Hematopoietic multipotent progenitor cell treated with erythropoietin and hydrocortisone succinate and interleukin-3 and kit ligand, for 8 days (in vitro differentiated cells): ENCODE results near the gene IRX6.

Experiments
- DNase-seq: peaks from one replicate; pipeline ENCODE4 v3.0.0-alpha.2; 2015

The IRX6 gene

DNA sequence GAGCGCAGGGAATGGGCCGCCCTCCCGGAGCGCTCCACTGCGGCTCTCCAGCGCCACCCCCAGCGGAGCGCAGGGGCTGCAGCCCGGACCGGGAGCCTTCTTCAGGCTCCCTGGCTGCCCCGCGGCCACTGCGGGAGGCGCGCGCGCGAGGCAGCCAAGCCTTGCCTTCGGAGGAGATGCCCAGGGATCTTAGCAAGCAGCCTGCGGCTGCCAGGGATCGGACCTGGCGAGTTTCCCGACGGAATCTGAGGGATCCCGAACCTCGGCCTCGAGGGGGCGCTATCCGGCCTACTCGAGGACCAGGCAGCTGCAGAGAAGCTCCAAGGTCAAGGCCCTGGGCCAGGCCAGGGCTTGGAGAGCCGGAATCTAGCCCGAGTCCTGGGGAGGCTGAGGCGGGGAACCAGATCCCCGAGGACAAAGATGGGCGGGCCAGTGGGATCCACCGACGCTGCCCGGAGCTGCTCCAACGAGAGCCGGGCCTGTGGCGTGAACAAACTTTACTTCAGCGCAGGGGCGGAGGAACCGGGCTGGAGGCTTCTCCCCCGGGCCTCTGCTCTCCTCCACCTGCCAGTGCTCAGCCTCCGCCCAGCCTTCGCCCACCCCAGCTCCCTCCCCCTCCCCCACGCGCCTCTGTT lies at the start of gene IRX6:
IRX6 (plus strand) TSS at position 567 of the 635 bp plus-strand sequence. CDS start 889 bp downstream, outside the sequence.
- no peak for DNase-seq

DNA sequence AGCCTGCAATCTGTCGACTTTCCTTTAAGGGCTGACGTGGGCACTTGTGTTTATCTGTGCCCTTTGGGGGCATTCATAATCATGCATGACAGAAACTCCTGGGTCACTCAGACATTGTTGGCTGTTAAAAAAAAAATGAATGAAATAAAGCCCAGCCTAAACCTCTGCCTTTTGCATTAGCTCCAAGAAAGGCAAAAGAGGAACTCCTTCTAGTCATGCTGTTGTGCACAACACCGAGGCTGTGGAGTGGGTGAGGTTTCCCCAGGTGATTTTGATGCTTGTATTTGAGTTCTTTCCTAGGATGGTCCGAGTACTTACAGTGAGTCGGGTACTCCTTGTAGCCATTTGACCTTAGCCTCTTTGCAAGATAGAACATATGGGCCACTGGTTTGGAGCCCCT lies 49.6 kb upstream of the IRX6 start:
- DNase-seq = no peak

DNA sequence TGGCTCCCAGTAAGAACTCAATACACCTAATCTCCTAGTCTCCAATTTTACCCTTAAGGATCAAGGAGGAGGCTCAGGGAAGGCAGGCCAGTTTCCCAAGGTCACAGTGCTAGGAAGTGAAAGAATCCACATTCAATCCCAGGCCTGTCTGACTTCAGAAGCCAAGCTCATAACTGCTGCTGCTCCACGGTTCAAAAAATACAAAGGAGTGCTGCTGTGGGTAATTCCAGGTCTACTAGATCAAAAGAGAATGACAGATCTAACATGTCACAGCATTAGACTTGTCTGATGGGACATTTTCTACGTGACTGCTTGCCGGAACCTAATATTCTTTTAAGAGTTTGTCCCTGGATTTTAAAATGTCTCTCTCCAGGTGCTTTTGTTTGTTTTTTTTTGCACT lies 48.8 kb upstream of the IRX6 start:
- no peak for DNase-seq

DNA sequence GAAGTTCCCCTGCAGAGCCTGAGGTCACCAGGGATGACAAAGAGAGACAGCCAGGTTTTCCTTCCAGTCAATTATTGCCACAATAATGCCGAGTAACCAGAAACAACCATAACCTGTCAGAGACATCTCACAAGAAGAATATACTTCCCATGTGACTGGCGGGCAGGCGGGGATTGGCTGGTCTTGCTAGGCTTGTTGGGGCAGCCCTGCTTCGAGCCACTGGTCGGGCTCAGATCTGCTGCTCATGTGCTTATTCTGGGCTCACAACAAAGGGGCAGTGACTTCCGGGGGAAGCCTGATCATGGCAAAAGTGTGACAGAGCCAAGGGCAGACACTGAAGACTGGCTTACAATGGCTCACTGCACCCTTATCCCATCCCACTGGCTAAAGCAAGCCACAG lies 48.1 kb upstream of the IRX6 start:
- DNase-seq = no peak

DNA sequence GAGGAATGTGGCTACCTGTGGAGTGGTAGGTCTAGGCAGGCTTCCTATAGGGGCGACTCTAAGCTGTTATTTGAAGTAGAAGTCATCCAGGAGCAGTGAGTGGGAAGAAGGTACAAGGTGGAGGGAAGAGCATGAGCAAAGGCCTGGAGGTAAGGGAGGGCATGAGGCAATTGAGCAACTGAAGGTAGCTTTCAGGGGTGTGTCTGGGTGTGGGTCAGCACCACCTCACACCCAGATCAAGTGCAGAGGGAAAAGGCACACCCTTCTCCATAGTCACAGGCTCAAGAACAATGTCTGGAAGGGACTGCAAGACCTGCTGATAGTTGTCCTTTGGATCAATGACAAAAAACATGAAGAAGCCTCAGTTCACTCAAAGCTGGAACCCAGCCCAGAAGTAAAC lies 46.5 kb upstream of the IRX6 start:
- no peak for DNase-seq

DNA sequence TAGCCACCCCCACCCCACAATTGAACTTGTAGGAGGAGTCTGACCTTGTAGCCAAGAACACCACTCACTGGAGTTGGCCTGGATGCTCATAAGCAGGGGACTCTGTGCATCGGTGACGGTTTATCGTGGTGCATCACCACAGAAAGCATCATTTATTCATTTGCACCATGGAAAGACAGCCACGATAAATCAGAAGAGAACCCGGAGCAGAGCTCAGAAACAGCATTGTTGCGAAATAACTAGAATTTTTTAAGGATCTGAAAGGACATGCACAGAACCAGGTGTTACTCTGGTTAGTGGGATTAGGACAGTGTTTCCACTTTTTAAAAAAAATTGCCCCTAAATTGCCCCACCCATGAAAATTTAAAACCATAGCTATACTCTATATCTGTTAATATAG lies 44.4 kb upstream of the IRX6 start:
- DNase-seq = no peak

DNA sequence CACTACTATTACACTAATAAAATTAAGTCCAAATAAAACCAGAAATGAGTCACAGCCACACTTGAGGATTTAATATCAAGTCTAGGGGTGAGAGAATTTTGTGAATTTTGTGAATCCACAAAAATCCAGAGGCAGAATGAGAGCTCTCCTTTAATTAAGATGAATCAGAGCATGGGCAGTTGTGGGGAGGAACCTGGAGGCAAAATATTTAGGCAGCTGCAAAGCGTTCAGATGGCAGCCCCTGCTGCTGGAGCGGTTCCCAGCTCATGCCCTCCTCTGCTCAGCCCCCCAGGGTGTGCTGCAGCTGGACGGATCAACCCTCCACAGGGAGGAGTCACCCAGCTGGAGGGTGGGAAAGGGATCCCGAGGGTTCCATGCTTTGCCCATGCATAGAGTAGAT lies 43.4 kb upstream of the IRX6 start:
- DNase-seq = no peak

DNA sequence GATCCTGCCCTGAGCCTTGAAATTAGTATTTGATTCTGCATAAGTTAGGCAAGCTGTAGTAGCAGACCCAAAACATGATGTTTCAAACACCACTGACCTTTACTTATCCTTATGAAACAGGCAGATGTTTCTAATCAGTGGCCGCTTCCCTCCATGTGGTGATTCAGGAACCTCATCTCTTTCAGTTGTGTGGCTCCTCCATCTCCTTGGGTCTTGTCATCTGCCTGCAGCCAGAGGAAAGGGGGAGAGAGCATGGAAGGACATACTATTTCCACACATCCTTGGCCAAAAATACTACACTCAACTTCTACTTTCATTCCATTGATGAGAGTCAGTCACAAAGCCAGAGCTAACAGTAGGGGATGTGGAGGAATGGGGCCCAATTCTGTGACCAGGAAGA lies 41.6 kb upstream of the IRX6 start:
- no peak for DNase-seq

DNA sequence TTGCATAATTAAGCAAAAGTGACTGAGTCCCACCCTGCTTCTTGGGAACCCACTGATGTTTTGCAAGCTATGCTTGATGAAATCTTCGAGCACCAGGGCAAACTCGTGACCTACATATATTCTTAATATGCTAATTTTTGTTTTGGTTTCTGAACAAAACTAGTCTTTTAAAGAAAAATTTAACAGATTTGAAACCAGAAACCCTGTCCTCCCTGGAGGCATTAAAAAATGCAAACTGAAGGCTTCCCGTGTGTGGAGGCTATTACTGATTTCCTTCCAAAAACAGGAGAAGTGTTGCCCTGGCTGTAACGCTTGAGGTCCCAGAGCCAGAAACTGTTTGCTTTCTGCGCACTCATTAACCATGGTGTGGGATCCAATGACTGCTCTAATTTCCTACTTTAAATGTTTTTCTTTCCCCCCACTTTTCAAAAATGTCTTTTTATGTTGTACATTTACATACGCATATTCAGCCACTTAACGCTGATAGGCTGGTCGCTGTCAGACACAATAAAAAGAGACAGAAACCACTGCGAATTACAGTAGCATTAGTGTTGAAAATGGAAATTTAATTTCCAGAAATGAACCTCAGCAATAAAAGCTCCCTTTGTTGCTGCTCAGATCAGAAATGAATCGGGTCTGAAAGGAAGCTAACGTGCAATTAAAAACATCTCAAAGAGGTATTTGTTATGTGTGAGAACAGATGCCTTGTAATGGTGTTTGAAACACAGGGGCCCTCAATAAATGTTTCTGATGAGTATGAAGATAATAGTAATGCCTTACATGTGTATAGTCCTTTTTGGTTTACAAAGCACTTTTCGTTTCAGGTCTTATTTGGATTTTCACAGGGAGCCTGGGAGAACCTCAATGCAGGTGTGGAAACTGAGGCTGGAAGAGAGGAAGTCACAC lies 39.9 kb upstream of the IRX6 start:
- DNase-seq = no peak

DNA sequence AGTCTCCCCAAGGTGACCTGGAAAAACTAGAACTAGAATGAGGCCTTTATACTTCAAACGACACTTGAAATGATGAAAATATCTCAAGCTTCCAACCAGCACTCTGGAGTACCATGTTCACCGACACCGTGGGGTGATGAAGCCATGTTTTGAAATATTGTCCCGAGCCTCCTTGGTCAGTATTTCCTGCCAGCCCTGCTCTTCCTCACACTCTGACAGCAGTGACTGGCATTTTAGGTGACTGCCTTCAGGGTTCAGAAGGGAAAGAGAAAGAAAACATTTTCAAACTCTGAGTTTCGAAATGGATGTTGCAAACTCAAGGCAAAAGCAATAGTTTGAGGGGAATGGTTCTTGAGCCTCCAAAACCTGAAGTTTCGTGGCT lies 39.3 kb upstream of the IRX6 start:
- DNase-seq = no peak

DNA sequence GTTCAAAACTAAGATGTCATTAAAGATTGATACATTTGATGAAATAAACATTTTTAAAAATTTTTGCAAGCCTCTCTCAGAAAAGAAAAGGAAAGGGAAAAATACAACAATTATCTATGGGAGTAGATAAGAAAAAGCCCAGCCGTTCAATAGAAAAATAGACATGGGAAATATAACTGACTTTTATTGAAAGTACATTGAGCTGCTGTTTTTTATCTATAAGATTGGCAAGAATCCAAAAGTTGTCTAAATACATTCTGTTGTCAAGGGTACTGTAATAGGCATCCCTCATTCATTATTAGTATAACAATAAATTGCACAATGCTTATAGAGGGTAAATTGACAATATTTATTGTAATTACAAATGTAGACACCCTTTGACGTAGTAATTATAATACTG lies 38.4 kb upstream of the IRX6 start:
- DNase-seq = no peak

DNA sequence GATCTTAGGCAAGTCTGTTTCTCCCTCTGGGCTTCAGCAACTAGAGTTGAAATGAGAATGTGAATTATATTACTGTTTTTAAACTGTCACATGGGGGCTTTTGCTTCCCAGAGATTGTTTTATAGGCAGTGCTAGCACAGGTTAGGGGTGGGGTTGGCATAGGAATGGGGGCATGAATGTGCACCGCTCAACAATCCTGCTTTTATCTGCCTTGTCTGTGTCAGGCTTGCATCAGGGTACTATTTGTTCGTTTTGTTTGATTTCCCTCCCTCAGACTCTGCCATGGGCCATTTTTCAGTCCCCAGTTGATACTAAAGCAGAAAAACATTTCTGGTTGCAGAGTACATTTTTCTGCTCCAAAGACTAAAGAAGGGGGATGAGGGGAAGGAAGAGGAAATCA lies 34.6 kb upstream of the IRX6 start:
- DNase-seq = no peak

DNA sequence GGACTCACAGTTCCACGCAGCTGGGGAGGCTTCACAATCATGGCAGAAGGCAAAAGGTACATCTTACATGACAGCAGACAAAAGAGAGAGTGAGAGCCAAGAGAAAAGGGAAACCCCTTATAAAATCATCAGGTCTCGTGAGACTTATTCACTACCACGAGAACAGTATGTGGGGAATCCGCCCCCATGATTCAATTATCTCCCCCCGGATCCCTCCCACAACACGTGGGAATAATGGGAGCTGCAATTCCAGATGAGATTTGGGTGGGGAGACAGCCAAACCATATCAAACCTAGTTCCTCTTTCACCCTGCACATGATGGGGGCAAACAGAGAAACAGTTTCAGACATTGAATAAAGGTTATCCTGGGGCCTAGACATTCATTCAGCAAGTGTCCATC lies 32.2 kb upstream of the IRX6 start:
- no peak for DNase-seq

DNA sequence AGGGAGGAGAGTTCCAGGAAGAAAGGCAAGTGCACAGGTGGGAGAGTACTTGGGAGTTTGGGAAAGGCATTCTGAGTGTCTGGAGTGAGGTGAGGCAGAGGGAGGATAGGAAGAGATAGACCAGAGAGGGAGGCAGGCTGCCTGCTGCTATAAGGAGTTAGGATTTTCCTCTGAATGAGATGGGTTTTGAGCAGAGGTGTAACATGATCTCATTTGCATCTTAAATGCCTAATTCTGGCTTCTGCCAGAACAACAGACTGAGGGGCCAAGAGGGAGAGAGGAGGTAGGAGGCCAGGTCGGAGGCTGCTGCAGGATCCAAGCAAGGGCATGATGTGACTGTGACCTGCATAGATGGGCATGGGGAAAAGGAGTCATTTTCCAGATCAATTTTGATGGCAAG lies 31.5 kb upstream of the IRX6 start:
- no peak for DNase-seq

DNA sequence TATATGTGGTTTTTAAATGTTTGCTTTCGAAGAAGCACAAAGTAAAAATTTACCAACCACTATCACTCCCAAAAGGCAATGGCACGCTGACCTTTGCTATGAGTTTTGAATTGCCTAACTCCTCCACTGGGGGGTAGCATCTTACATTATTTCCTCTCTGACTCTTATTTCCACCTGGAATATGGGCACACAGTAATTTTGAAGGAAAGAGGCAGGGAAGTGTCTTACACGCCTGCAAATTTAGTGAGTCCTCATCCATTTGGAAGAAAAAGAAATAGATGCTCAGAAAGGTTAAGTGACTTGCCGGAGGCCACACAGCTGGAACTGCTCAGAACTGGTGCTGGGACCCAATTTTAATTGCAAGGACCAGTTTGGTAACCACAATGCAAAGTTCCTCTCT lies 29.9 kb upstream of the IRX6 start:
- DNase-seq = no peak

DNA sequence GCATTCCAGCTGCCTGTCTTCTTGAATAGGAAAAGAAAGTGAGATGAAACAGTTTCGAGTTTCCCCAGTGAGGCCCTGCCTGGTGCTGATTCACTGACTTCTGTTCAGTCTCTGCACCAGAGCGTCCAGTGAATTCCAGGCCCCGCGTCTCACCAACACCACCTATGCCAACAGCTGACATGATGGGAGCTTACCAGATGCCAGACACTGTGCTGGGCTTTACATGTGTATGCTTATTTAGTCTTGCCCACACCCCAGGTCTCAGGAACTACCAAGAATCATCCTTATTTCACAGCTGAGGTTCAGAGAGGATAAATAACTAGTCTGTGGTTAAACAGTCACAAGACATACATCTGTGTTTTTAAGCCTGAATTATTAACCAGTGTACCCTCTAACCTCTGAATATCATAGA lies 29.1 kb upstream of the IRX6 start:
- DNase-seq = no peak

DNA sequence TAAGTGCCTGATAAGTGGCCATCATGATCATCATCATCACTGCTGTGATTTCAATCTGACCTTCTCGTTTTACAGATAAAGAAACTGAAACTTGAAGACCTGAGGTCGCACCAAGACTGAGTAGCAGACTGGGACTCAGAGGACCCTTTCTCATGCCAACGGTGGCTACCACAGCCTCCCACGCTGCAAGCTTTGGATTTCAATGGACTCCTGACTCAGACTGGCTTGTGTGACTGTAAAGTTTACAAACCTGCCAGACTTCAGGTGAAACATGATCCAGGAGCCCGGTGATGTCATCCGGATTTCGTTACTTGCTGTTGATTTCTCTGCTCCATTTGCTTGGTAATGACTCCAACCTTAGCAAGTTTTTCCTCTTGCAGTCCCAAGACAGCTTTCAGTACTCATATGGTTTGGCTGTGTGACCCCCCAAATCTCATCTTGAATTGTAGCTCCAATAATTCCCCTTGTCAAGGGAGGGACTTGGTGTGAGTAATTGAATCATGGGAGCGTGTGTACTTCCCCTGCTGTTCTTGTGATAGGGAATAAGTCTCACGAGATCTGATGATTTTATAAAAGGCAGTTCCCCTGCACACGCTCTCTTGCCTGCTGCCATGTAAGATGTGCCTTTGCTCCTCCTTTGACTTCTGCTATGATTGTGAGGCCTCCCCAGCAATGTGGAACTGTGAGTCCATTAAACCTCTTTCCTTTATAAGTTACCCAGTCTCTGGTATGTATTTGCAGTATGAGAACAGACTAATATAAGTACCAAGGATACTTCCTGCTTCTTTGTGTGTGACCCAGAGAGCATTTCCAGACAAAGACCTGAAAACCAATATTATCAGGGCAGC lies 26.7 kb upstream of the IRX6 start:
- DNase-seq = no peak

DNA sequence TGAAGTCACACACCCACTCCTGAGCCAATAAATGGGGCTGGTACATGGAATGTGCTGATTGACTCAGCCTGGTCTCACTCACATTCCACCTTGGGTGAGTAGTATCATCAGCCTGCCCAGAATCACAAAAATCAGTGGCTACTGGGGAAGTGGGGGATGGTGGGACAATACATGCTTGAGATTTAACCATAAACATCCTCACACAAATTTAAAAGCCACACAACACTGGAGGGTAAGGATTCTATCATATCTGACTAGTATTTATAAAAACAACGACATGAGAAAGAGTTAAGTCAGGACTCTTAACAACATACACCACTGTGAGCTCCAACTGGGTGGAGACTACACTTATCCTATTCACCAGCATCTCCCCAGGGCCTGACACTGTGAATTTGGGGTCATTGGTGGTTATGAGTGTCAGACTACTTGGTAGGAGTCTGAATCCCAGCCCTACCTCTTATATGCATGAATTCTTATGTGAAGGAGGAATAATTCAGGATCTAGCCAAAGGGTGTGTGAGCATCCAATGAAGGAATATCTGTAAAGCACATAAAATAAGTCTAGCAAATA lies 26.0 kb upstream of the IRX6 start:
- no peak for DNase-seq

DNA sequence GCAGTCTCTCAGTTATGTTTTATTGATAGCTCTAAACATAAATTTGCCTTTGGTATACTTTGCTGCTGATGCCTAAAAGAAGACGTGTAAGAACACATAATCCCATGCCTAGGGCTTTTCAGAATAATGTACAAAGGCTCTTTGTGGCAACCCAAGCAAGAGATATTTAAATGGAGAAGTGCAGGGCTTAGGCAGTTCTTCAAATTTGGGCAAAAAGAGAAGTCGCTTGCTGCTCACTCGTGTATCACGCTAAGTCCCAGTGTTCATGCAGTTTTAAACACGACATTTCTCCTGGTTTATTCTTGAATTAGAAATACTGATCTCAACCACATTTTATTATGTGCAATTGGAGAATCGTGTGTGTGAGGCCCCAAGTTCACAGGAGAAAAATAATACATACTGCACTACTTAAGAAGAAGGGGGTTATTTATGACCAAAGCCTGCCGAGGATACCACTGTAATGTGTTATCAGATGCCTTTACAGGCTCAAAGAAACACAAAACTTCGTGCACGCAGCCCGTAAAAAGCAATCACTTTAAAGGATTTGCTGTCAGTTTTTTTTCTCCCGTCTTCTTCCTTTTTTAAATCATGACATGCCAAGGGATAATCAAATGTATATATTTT lies 22.5 kb upstream of the IRX6 start:
- no peak for DNase-seq

DNA sequence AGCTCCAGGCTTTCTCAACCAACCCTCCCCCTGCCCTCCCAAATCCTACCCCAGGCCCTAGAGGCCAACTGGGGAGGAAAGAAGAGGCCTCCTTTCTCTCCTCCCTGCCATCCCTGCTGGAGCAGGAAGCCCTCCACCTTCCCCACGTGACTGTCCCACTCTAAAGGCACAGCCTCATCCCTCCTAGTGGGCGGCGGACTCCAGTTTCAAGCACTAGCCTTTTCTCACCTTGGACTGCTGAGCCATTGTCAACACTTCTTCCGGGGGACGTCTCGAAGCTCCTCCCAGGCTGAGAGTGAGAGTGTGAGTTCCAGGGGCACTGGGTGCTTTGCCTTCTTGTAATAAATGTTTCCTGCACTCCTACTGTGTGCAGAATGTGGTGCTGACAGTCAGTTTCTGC lies 21.4 kb upstream of the IRX6 start:
- no peak for DNase-seq

DNA sequence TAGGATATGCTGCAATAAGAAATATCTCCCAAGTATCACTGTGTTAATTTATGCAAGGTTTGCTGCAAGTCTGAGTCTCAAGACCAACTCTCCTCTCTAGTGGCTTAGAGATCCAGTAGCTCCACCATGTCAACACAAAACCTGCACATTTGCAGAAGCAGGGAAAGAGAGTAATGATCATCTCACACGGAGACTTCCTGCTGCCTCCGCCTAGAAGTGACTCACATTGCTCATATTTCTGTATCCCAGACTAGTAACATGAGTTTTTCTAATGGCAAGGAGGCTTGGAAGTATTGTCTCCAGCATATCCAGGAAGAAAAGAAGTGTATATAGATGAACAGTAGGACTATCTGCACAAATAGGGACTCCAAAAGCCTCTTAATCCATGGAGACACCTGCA lies 15.0 kb upstream of the IRX6 start:
- DNase-seq = no peak

DNA sequence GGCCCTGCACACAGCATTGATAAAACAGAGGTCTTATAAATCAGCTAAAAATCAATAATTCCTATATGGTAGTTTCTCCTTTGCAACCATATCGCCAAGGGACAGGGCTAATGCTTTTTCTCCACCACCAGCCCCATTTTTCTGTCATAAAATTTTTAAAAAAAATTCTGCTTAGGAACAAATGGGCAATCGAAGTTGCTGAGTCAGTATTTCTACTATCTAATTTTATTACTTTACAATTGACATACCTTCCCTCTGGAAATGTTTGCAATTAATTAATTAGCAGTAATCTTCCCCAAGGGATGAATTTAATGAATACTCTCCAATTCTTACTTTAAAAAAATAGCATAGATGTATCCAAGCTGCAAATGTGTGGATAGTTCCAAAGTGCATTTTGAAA lies 1.7 kb upstream of the IRX6 start:
- no peak for DNase-seq
